OCI-LY3 (cell line): ENCODE data around the gene CABP4.

Source experiments
- EZH2phosphoT487 ChIP-seq: fragments of 200-600 bp; shearing (Covaris generic); IDR thresholded peaks from 2 replicates; pipeline ENCODE4 v1.6.1; 2018; ENCODE audit warnings: antibody characterized with exemption, mixed run types, low read depth
- TF ChIP-seq, protein P1 (sequence below): fragments of 200-600, 300-600 bp; sonication (generic); IDR thresholded peaks from 2 replicates; pipeline ENCODE4 v1.5.1; 2014; ENCODE audit warnings: antibody characterized with exemption, low read length, low read depth

DNA sequence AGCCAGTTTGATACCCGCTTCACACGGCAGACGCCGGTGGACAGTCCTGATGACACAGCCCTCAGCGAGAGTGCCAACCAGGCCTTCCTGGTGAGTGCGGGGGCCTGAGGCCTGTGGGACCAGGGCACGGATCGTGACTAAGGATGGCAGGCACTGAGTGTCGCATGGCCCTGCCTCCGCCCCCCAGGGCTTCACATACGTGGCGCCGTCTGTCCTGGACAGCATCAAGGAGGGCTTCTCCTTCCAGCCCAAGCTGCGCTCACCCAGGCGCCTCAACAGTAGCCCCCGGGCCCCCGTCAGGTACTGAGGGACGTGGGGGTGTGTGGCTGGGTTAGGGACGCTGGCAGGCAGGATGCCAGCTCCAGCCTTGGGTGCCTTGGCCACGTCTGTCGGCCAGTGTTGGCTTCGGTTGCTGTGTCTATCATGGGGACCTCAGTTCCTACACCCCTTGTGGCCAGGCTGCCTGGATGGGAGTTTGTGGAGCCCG lies 20.7 kb upstream of the CABP4 start:
- TF ChIP-seq, protein P1, sequence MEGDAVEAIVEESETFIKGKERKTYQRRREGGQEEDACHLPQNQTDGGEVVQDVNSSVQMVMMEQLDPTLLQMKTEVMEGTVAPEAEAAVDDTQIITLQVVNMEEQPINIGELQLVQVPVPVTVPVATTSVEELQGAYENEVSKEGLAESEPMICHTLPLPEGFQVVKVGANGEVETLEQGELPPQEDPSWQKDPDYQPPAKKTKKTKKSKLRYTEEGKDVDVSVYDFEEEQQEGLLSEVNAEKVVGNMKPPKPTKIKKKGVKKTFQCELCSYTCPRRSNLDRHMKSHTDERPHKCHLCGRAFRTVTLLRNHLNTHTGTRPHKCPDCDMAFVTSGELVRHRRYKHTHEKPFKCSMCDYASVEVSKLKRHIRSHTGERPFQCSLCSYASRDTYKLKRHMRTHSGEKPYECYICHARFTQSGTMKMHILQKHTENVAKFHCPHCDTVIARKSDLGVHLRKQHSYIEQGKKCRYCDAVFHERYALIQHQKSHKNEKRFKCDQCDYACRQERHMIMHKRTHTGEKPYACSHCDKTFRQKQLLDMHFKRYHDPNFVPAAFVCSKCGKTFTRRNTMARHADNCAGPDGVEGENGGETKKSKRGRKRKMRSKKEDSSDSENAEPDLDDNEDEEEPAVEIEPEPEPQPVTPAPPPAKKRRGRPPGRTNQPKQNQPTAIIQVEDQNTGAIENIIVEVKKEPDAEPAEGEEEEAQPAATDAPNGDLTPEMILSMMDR = no peak
- no peak for TF ChIP-seq EZH2phosphoT487
